PC-3 (cell line): ENCODE measurements around the gene WHRN. TPM values are rescaled to one million over a fixed set of nuclear protein-coding genes. Genes with fewer than 3 reads are reported as not detected.

ENCODE experiments used
- ATAC-seq: fragments of 200-7000 bp; cut with Tn5 transposase; 2 replicates; pipeline ENCODE4 v1.9.1; 2020; ENCODE audit warnings: mild to moderate bottlenecking, moderate library complexity
- BruUV-seq: library from RNA; stranded (reverse); fragments of 400-500 nt; replicated peaks from 2 replicates; lab custom pipeline; 2021; lab: Mats Ljungman, UMichigan
- CTCF ChIA-PET: fragments of 300-600 bp; sonication (Branson Sonifier 250); formaldehyde crosslinking; loops from one replicate; lab custom pipeline; 2022; ENCODE audit warnings: antibody characterized with exemption; lab: Charles Lee
- POLR2A ChIA-PET: fragments of 300-600 bp; sonication (Branson Sonifier 250); formaldehyde crosslinking; loops from one replicate; lab custom pipeline; 2022; ENCODE audit warnings: antibody characterized with exemption; ENCODE audit not compliant: unreplicated experiment; lab: Charles Lee
- DNase-seq: peaks from one replicate; pipeline ENCODE4 v3.0.0-alpha.2; 2015
- H2AFZ ChIP-seq: fragments of 300-600 bp; sonication (generic); 2 replicates; pipeline ENCODE4 v1.6.0; 2016; ENCODE audit warnings: antibody characterized with exemption, low read length
- H3F3A ChIP-seq: fragments of 300-600 bp; sonication (generic); one replicate; pipeline ENCODE4 v1.6.0; 2017; ENCODE audit warnings: antibody characterized with exemption, low read length, control low read depth, mild to moderate bottlenecking; ENCODE audit not compliant: unreplicated experiment
- H3K27ac ChIP-seq: fragments of 300-600 bp; sonication (generic); 2 replicates; pipeline ENCODE4 v1.5.1; 2016; ENCODE audit warnings: mild to moderate bottlenecking, low read length
- H3K27me3 ChIP-seq: fragments of 300-600 bp; sonication (generic); 2 replicates; pipeline ENCODE4 v1.6.1; 2016; ENCODE audit warnings: low read length, mixed read lengths
- H3K36me3 ChIP-seq: fragments of 300-600 bp; sonication (generic); 2 replicates; pipeline ENCODE4 v1.6.1; 2016; ENCODE audit warnings: low read depth, mixed run types, low read length, mixed read lengths
- H3K4me1 ChIP-seq: fragments of 300-600 bp; sonication (generic); 2 replicates; pipeline ENCODE4 v1.5.1; 2016; ENCODE audit warnings: low read length; ENCODE audit not compliant: insufficient read depth
- H3K4me2 ChIP-seq: fragments of 300-600 bp; sonication (generic); 2 replicates; pipeline ENCODE4 v1.6.0; 2016; ENCODE audit warnings: low read length
- H3K4me3 ChIP-seq: fragments of 300-600 bp; sonication (generic); 2 replicates; pipeline ENCODE4 v1.5.1; 2016; ENCODE audit warnings: mild to moderate bottlenecking, low read length, mixed read lengths
- H3K79me2 ChIP-seq: fragments of 300-600 bp; sonication (generic); 2 replicates; pipeline ENCODE4 v1.6.1; 2017; ENCODE audit warnings: low read length, mixed read lengths
- H3K9ac ChIP-seq: fragments of 300-600 bp; sonication (generic); 2 replicates; pipeline ENCODE4 v1.6.0; 2016; ENCODE audit warnings: mild to moderate bottlenecking, low read length
- H3K9me2 ChIP-seq: fragments of 300-600 bp; sonication (generic); replicated peaks from 2 replicates; pipeline ENCODE4 v1.6.1; 2016; ENCODE audit warnings: mixed run types, low read length, mixed read lengths
- H3K9me3 ChIP-seq: fragments of 300-600 bp; sonication (generic); 2 replicates; pipeline ENCODE4 v1.6.1; 2016; ENCODE audit warnings: low read length, mixed read lengths
- H4K20me1 ChIP-seq: fragments of 300-600 bp; sonication (generic); 2 replicates; pipeline ENCODE4 v1.6.1; 2016; ENCODE audit warnings: low read length, mixed read lengths
- EZH2 ChIP-seq: fragments of 300-600 bp; sonication (generic); IDR thresholded peaks from one replicate; pipeline ENCODE4 v1.6.1; 2017; ENCODE audit warnings: antibody characterized with exemption, mild to moderate bottlenecking, low read length; ENCODE audit not compliant: unreplicated experiment
- EZH2phosphoT487 ChIP-seq: fragments of 300-600 bp; sonication (generic); IDR thresholded peaks from 2 replicates; pipeline ENCODE4 v1.6.1; 2018; ENCODE audit warnings: mild to moderate bottlenecking, antibody characterized with exemption, low read length, borderline replicate concordance
- intact Hi-C: fragments of 100-400 bp; cut with micrococcal nuclease; formaldehyde crosslinking; loops from 2 replicates; pipeline ENCODE4 v1.9.0; 2023
- total RNA-seq: library from RNA; depleted of rRNA; stranded (reverse); fragments of >200 nt; gene quantifications from 2 replicates; pipeline ENCODE4 v1.2.3, GENCODE V29; 2014
- TF ChIP-seq, protein P1 (sequence below): fragments of 300-600 bp; sonication (generic); conservative IDR thresholded peaks from 2 replicates; pipeline ENCODE4 v1.5.1; 2017; ENCODE audit warnings: antibody characterized with exemption, low read depth, mild to moderate bottlenecking, low read length

Gene WHRN
- total RNA-seq, 1 experiment from 2014 or later, result 10.5 TPM

DNA sequence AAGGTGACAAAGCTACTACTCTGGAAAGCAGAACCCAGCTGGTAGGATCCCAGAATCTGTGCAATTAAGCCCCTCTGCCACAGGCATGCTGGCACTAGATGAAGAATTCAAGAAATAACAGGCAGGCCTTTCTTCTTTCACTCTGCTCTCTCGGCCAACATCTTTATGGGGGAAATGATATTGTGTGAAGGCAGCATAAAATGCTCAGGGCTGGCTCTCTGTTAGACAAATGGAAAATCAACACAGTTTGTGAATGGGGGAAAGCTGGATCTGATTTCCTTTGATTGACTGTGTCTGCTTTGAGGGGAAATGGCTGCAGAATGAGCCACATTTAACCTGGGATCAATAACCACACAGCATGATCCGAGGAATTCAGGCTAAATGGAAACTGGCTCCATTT is 88.4 kb downstream of the WHRN start:
- no peaks in the 10 kb centered on the region for H3K36me3 ChIP-seq
- DNase-seq (no peak), ATAC-seq (no peak)
- H4K20me1 ChIP-seq, result no peaks in the 10 kb centered on the region
- no peak overlapping the region for H3K27ac ChIP-seq
- H3K79me2 ChIP-seq, result no peaks in the 10 kb centered on the region
- H3K27me3 ChIP-seq, result no peaks in the 10 kb centered on the region
- no peak overlapping the region for H3K4me2 ChIP-seq
- H3K4me1 ChIP-seq, result peaks cover 3% of the 10 kb centered on the region; the same call in 1 of the 2 replicates
- no peaks in the 10 kb centered on the region for H3K9me2 ChIP-seq
- no TSS peak for BruUV-seq
- no peak overlapping the region for H3K4me3 ChIP-seq
- ChIA-PET CTCF (interaction anchor here (1.2 kb wide), 1 partner anchor 11 kb away, joined by 4 read pairs; no protein-coding TSS in a partner anchor), POLR2A (no interaction called here)
- TF ChIP-seq EZH2phosphoT487 (no peak), EZH2 (no peak)
- TF ChIP-seq, protein P1, sequence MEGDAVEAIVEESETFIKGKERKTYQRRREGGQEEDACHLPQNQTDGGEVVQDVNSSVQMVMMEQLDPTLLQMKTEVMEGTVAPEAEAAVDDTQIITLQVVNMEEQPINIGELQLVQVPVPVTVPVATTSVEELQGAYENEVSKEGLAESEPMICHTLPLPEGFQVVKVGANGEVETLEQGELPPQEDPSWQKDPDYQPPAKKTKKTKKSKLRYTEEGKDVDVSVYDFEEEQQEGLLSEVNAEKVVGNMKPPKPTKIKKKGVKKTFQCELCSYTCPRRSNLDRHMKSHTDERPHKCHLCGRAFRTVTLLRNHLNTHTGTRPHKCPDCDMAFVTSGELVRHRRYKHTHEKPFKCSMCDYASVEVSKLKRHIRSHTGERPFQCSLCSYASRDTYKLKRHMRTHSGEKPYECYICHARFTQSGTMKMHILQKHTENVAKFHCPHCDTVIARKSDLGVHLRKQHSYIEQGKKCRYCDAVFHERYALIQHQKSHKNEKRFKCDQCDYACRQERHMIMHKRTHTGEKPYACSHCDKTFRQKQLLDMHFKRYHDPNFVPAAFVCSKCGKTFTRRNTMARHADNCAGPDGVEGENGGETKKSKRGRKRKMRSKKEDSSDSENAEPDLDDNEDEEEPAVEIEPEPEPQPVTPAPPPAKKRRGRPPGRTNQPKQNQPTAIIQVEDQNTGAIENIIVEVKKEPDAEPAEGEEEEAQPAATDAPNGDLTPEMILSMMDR, result no peak
- no peaks in the 10 kb centered on the region for H3F3A ChIP-seq
- no peak overlapping the region for H2AFZ ChIP-seq
- H3K9ac ChIP-seq, result no peak overlapping the region
- no peaks in the 10 kb centered on the region for H3K9me3 ChIP-seq
- intact Hi-C loops, result no loop called here

DNA sequence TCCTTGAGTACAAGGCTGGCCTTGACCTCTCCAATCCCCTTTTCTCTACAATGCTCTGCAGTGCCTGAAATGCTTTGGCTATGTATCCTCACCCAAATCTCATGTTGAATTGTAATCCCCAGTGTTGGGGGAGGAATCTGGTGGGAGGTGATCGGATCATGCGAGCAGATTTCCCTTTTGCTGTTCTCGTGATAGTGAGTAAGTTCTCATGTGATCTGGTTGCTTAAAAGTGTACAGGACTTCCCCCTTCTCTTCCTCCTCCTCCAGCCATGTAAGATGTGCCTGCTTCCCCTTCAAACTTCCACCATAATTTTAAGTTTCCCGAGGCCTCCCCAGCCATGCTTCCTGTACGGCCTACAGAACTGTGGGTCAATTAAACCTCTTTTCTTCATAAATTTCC is 89.0 kb downstream of the WHRN start:
- no peak for TF ChIP-seq EZH2phosphoT487
- TF ChIP-seq, protein P1, result no peak
- TF ChIP-seq EZH2, result no peak
- H3K79me2 ChIP-seq, result no peaks in the 10 kb centered on the region
- no peak for ATAC-seq
- no peak overlapping the region for H2AFZ ChIP-seq
- H3K4me2 ChIP-seq, result no peak overlapping the region
- BruUV-seq, result no TSS peak
- POLR2A ChIA-PET, result no interaction called here
- no peak for DNase-seq
- no peak overlapping the region for H3K9ac ChIP-seq
- H3K4me1 ChIP-seq, result peaks cover 3% of the 10 kb centered on the region; the same call in 1 of the 2 replicates
- H4K20me1 ChIP-seq, result no peaks in the 10 kb centered on the region
- no peaks in the 10 kb centered on the region for H3F3A ChIP-seq
- no peaks in the 10 kb centered on the region for H3K36me3 ChIP-seq
- H3K4me3 ChIP-seq, result no peak overlapping the region
- no peaks in the 10 kb centered on the region for H3K9me3 ChIP-seq
- CTCF ChIA-PET, result no interaction called here
- H3K9me2 ChIP-seq, result no peaks in the 10 kb centered on the region
- H3K27ac ChIP-seq, result no peak overlapping the region
- intact Hi-C loops, result no loop called here
- no peaks in the 10 kb centered on the region for H3K27me3 ChIP-seq

DNA sequence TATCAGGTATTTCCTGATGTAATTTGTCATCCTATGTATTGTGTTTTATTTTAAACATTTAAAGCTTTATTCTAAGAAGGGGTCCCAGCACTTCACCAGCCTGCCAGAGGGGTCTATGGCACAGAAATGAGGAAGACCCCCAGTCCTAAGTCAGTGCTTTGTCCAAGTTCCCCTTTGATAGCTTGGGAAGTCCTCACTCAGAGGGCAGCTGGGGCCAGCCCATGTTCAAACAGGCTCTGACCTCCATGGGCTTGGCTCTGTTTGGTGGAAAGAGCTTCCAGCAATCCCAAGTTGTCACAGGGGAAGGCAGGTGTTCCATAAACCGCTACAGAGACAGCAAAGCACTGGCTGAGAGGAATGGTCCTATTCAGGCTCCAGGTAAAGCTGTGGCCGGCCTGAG is 90.9 kb downstream of the WHRN start:
- peaks cover 3% of the 10 kb centered on the region; the same call in 1 of the 2 replicates for H3K4me1 ChIP-seq
- H3K27ac ChIP-seq, result no peak overlapping the region
- H3K27me3 ChIP-seq, result no peaks in the 10 kb centered on the region
- no peaks in the 10 kb centered on the region for H3K9me2 ChIP-seq
- H3K9ac ChIP-seq, result no peak overlapping the region
- H3K4me3 ChIP-seq, result no peak overlapping the region
- TF ChIP-seq EZH2phosphoT487, result no peak
- TF ChIP-seq, protein P1, result no peak
- no peak for TF ChIP-seq EZH2
- ChIA-PET POLR2A (no interaction called here), CTCF (interaction anchor here (0.6 kb wide), 1 partner anchor 21 kb away, joined by 4 read pairs; no protein-coding TSS in a partner anchor)
- H2AFZ ChIP-seq, result no peak overlapping the region
- ATAC-seq (no peak), DNase-seq (no peak)
- H3K36me3 ChIP-seq, result no peaks in the 10 kb centered on the region
- H3K4me2 ChIP-seq, result no peak overlapping the region
- H3K9me3 ChIP-seq, result no peaks in the 10 kb centered on the region
- H4K20me1 ChIP-seq, result no peaks in the 10 kb centered on the region
- intact Hi-C loops, result no loop called here
- H3F3A ChIP-seq, result no peaks in the 10 kb centered on the region
- no TSS peak for BruUV-seq
- no peaks in the 10 kb centered on the region for H3K79me2 ChIP-seq
